Thymus (tissue), 14 donors: Measurements from ENCODE around the gene ARIH2. TPM values are rescaled to one million over a fixed set of nuclear protein-coding genes. Genes with fewer than 3 reads are reported as not detected.

ENCODE experiments used
- DNase-seq, 9 donors: peaks; one replicate each; pipeline ENCODE4 v3.0.0-alpha.2; 2013; ENCODE audit warnings: low spot score in 9 of 9, low read depth in 6 of 9, missing footprints in 1 of 9
- H3K27ac ChIP-seq, 2 donors: one replicate each; pipeline ENCODE4 v1.5.1; 2013; ENCODE audit warnings: control low read depth in 1 of 2, low read depth in 1 of 2, low read length in 1 of 2, mild to moderate bottlenecking in 1 of 2, moderate library complexity in 1 of 2
- H3K27me3 ChIP-seq, 2 donors: one replicate each; pipeline ENCODE4 v1.5.1; 2013; ENCODE audit warnings: low read length in 1 of 2; ENCODE audit not compliant: control insufficient read depth in 2 of 2, insufficient read depth in 1 of 2
- H3K36me3 ChIP-seq, 2 donors: one replicate each; pipeline ENCODE4 v1.5.1; 2013; ENCODE audit warnings: low read length in 1 of 2, mild to moderate bottlenecking in 1 of 2, moderate library complexity in 1 of 2; ENCODE audit not compliant: control insufficient read depth in 2 of 2, insufficient read depth in 2 of 2
- H3K4me1 ChIP-seq, 2 donors: one replicate each; pipeline ENCODE4 v1.5.1; 2013; ENCODE audit warnings: low read length in 2 of 2; ENCODE audit not compliant: control insufficient read depth in 2 of 2, insufficient read depth in 2 of 2
- H3K4me3 ChIP-seq, 2 donors: one replicate each; pipeline ENCODE4 v1.5.1; 2013; ENCODE audit warnings: low read length in 2 of 2, control low read depth in 1 of 2, mild to moderate bottlenecking in 1 of 2
- H3K9me3 ChIP-seq, 2 donors: one replicate each; pipeline ENCODE4 v1.5.1; 2013; ENCODE audit warnings: low read length in 1 of 2, mild to moderate bottlenecking in 1 of 2; ENCODE audit not compliant: control insufficient read depth in 2 of 2, insufficient read depth in 1 of 2
- WGBS: extraction: QIAGEN DNeasy Blood & Tissue Kit; methylation state at CpG from one replicate; pipeline ENCODE4 v1.1.7; 2013; 5-methylcytosine and 5-hydroxymethylcytosine counted together
- long read RNA-seq, 10 donors: transcript quantifications; one replicate each; lab custom pipeline, GENCODE V29; 2026
- polyA plus RNA-seq: library from polyadenylated mRNA; stranded (reverse); fragments of 200-250 nt; gene quantifications from one replicate; pipeline ENCODE4 v1.2.3, GENCODE V29; 2013
- total RNA-seq: library from RNA; stranded (reverse); fragments of 120-200 nt; gene quantifications from one replicate; pipeline ENCODE4 v1.2.4, GENCODE V29; 2013
- donor health status: healthy.

Gene ARIH2
- total RNA-seq (51.4 TPM), polyA plus RNA-seq (57.8 TPM)
- long read RNA-seq, donor 1 = 0 reads
- long read RNA-seq, donor 2, full-length matches to known transcripts = 17 of 49 reads
- long read RNA-seq, donor 2, partial matches to known transcripts = 32 of 49 reads
- long read RNA-seq, donor 2, other reads (novel, unspliced or antisense) = 0 of 49 reads
- long read RNA-seq, donor 3, full-length matches to known transcripts = 10 of 19 reads
- long read RNA-seq, donor 3, partial matches to known transcripts = 9 of 19 reads
- long read RNA-seq, donor 3, other reads (novel, unspliced or antisense) = 0 of 19 reads
- long read RNA-seq, donor 4, full-length matches to known transcripts = 5 of 11 reads
- long read RNA-seq, donor 4, partial matches to known transcripts = 6 of 11 reads
- long read RNA-seq, donor 4, other reads (novel, unspliced or antisense) = 0 of 11 reads
- long read RNA-seq, donor 5, full-length matches to known transcripts = 8 of 8 reads
- long read RNA-seq, donor 5, partial matches to known transcripts = 0 of 8 reads
- long read RNA-seq, donor 5, other reads (novel, unspliced or antisense) = 0 of 8 reads
- long read RNA-seq, donor 6, partial matches to known transcripts = 5 of 7 reads
- long read RNA-seq, donor 6, other reads (novel, unspliced or antisense) = 0 of 7 reads
- long read RNA-seq, donor 7, full-length matches to known transcripts = 9 of 9 reads
- long read RNA-seq, donor 7, partial matches to known transcripts = 0 of 9 reads
- long read RNA-seq, donor 7, other reads (novel, unspliced or antisense) = 0 of 9 reads
- long read RNA-seq, donor 8, partial matches to known transcripts = 5 of 6 reads
- long read RNA-seq, donor 8, other reads (novel, unspliced or antisense) = 0 of 6 reads
- long read RNA-seq, donor 9, full-length matches to known transcripts = 5 of 5 reads
- long read RNA-seq, donor 9, partial matches to known transcripts = 0 of 5 reads
- long read RNA-seq, donor 9, other reads (novel, unspliced or antisense) = 0 of 5 reads
- long read RNA-seq, donor 10, full-length matches to known transcripts = 7 of 16 reads
- long read RNA-seq, donor 10, partial matches to known transcripts = 9 of 16 reads
- long read RNA-seq, donor 10, other reads (novel, unspliced or antisense) = 0 of 16 reads

DNA sequence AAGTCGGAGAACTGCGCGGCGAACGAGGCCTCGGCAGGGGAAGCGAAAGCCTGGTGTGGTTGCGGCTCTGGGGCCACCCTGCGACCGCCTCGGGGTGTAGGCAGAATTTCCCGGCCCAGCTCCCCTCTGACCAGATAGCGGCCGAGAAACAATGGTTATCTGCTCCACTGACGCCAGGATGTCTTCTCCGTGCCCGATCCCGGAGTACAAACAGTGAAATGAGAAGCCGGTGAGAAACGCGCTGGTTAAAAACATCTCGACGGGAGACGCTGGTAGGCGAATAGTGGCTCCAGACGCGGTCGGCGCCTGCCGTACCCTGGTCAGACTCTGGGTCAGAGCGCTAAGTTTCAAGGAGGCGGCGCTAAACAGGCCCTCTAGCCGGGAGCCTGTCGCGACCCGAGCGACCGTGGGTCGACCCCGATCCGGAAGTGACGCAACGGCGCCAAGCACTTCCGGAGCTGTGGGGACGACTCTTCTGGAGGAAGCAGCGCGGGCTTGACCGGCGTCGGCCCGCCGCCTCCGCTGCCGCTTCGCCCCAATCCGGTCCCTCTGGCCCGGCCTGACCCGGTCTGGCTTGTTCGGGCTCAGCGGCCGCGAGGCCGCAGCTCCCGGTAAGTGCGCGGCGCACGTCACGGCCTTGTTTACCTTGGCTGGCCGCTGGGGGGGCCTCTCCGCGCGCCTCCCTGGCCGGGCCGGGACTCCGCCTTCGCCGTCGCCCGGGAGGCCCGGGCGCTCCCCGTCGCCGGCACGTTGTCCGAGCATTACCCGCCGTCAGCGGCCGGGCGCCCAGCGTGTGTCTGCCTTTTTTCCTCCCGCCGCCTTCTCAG lies at the start of gene ARIH2:
TSS of gene ARIH2 (plus strand) at position 455 of the 827 bp plus-strand sequence. CDS start 8,717 bp downstream, outside the sequence.
- Histone ChIP-seq H3K4me3 (peak within 1 kb of the TSS; percentile 89 to 95), H3K9me3 (peaks cover 0 to 5% of the 10 kb centered on the region in 2 donors), H3K27ac (peak within 1 kb of the TSS; percentile 89 to 98), H3K27me3 (no peaks in the 10 kb centered on the region), H3K36me3 (peaks cover 4 to 20% of the 10 kb centered on the region in 2 donors), H3K4me1 (peaks cover 3 to 23% of the 10 kb centered on the region in 2 donors)
- under 1% methylated on average over 97 of the region's 97 CpGs for WGBS
- DNase-seq = peak; percentile 80 to 94 (median 89)

DNA sequence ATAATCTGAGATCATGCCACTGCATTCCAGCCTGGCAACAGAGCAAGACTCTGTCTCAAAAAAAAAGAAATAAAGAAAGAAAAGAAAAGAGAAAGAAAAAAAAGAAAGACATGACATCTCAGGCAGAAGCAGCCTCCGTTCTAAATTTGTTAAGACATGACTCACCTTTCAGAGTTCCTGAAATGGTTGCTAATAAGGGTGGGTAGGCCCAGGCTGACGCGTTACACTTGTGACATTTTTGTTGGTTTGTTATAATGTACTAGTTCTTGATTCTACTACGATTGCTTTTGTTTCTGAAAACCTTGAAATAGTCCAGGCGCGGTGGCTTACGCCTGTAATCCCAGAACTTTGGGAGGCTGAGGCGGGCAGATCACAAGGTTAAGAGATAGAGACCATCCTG lies 41.0 kb upstream of the ARIH2 start:
- Histone ChIP-seq H3K36me3 (peaks cover 6 to 12% of the 10 kb centered on the region in 2 donors), H3K27ac (no peak overlapping the region), H3K4me3 (no peak overlapping the region), H3K9me3 (no peaks in the 10 kb centered on the region), H3K27me3 (no peaks in the 10 kb centered on the region), H3K4me1 (no peaks in the 10 kb centered on the region)
- DNase-seq = no peak
- WGBS = 92% methylated on average over 8 of the region's 8 CpGs

GRCh38 chr3:48879307-48879993 lies 39.2 kb upstream of the ARIH2 start:
- Histone ChIP-seq H3K36me3 (peaks cover 14 to 19% of the 10 kb centered on the region in 2 donors), H3K4me1 (no peaks in the 10 kb centered on the region), H3K9me3 (no peaks in the 10 kb centered on the region), H3K27me3 (no peaks in the 10 kb centered on the region), H3K4me3 (no peak overlapping the region), H3K27ac (no peak overlapping the region)
- WGBS = 90% methylated on average over 6 of the region's 6 CpGs
- no peak for DNase-seq

GRCh38 chr3:48879994-48880377 lies 38.7 kb upstream of the ARIH2 start:
- WGBS = 98% methylated on average over 6 of the region's 6 CpGs
- no peak for DNase-seq
- Histone ChIP-seq H3K27ac (no peak overlapping the region), H3K4me3 (no peak overlapping the region), H3K4me1 (no peaks in the 10 kb centered on the region), H3K36me3 (peaks cover 14 to 20% of the 10 kb centered on the region in 2 donors), H3K27me3 (no peaks in the 10 kb centered on the region), H3K9me3 (no peaks in the 10 kb centered on the region)

GRCh38 chr3:48881006-48881405 lies 37.6 kb upstream of the ARIH2 start:
- DNase-seq = no peak
- 93% methylated on average over 3 of the region's 3 CpGs for WGBS
- Histone ChIP-seq H3K4me3 (no peak overlapping the region), H3K4me1 (no peaks in the 10 kb centered on the region), H3K27ac (no peak overlapping the region), H3K27me3 (no peaks in the 10 kb centered on the region), H3K36me3 (peaks cover 14 to 23% of the 10 kb centered on the region in 2 donors), H3K9me3 (no peaks in the 10 kb centered on the region)

DNA sequence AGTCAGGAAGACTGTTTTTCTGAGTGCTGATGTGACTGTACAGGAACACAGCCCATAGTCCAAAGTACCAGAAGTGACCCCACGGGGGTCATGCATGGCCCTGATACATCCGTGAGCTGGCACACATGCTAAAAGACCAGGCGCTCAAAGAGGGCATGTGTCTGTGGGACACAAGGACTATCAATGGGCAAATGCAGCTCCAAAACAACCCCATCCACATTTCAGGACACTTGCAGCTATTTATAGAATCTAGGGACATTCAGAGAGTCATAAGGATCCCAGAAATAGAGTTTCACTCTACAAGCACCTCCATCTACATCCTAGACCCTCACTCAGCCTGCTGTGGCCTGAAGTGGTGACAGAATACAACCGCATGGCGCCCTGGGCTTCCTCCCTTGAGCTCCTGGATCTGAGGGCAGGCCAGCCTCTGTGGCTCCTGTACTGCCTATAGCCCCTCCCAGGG lies 37.0 kb upstream of the ARIH2 start:
- Histone ChIP-seq H3K27me3 (no peaks in the 10 kb centered on the region), H3K27ac (no peak overlapping the region), H3K9me3 (no peaks in the 10 kb centered on the region), H3K4me1 (no peaks in the 10 kb centered on the region), H3K4me3 (no peak overlapping the region), H3K36me3 (peaks cover 14 to 25% of the 10 kb centered on the region in 2 donors)
- no peak for DNase-seq
- WGBS = 99% methylated on average over 5 of the region's 5 CpGs

DNA sequence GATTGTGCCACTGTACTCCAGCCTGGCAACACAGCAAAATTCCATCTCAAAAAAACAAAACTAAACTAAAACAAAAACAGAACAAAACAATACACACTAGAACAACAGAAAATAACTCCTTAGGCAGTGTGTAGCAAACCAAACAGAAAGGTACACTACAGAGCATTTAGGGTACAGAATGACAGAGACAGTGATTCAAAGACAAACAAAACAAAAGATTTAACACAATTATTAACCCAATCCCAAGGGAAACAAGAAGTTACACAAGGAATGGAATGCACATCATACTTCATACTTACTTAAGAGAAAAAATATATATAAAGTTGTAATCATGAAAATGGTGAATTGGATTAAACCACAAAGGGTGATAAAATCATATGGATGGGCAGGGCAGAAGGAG lies 32.9 kb upstream of the ARIH2 start:
- Histone ChIP-seq H3K4me3 (no peak overlapping the region), H3K27me3 (no peaks in the 10 kb centered on the region), H3K4me1 (no peaks in the 10 kb centered on the region), H3K27ac (no peak overlapping the region), H3K36me3 (peaks cover 11 to 29% of the 10 kb centered on the region in 2 donors), H3K9me3 (no peaks in the 10 kb centered on the region)
- DNase-seq = no peak

DNA sequence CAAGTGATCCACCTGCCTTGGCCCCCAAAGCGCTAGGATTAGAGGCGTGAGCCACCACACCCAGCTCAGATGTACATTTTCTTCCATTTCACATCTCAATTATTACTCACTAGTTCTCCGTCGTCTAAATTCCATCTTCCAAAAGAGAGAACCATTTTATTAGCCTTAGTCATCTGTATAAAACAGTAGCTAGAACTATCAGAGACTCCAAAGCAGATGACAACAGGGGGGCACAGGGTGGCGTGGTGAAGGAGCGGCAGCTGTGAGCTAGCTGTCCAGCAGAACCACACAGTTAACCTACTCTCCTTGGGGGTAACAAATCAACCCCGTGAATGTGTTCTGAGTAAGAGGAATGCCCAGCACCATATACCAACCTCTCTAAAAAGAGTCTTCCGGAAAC lies 27.0 kb upstream of the ARIH2 start:
- Histone ChIP-seq H3K9me3 (no peaks in the 10 kb centered on the region), H3K4me3 (no peak overlapping the region), H3K27me3 (no peaks in the 10 kb centered on the region), H3K4me1 (no peaks in the 10 kb centered on the region), H3K36me3 (peaks cover 8 to 18% of the 10 kb centered on the region in 2 donors), H3K27ac (no peak overlapping the region)
- no peak for DNase-seq
- WGBS = 98% methylated on average over 8 of the region's 8 CpGs
